22Rv1 (cell line): ENCODE measurements around the gene SLC22A14.
A peak's percentile ranks its signal among the peaks of the same experiment; 100 is the strongest.

Experiments
- H3K27ac ChIP-seq: fragments of 450-650 bp; 2 replicates; pipeline ENCODE4 v1.5.1; 2017
- ZFX ChIP-seq: fragments of 450-650 bp; IDR thresholded peaks from 2 replicates; pipeline ENCODE4 v1.6.1; 2017; ENCODE audit warnings: antibody characterized with exemption, borderline replicate concordance
- TF ChIP-seq, protein P1 (sequence below): fragments of 450-650 bp; IDR thresholded peaks from 2 replicates; pipeline ENCODE4 v1.5.1; 2017; ENCODE audit warnings: mild to moderate bottlenecking

Gene SLC22A14

GRCh38 chr3:38335263-38335662, 53.2 kb downstream of the SLC22A14 start:
- TF ChIP-seq, protein P1, sequence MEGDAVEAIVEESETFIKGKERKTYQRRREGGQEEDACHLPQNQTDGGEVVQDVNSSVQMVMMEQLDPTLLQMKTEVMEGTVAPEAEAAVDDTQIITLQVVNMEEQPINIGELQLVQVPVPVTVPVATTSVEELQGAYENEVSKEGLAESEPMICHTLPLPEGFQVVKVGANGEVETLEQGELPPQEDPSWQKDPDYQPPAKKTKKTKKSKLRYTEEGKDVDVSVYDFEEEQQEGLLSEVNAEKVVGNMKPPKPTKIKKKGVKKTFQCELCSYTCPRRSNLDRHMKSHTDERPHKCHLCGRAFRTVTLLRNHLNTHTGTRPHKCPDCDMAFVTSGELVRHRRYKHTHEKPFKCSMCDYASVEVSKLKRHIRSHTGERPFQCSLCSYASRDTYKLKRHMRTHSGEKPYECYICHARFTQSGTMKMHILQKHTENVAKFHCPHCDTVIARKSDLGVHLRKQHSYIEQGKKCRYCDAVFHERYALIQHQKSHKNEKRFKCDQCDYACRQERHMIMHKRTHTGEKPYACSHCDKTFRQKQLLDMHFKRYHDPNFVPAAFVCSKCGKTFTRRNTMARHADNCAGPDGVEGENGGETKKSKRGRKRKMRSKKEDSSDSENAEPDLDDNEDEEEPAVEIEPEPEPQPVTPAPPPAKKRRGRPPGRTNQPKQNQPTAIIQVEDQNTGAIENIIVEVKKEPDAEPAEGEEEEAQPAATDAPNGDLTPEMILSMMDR: no peak
- TF ChIP-seq ZFX: no peak
- no peak overlapping the region for H3K27ac ChIP-seq

DNA sequence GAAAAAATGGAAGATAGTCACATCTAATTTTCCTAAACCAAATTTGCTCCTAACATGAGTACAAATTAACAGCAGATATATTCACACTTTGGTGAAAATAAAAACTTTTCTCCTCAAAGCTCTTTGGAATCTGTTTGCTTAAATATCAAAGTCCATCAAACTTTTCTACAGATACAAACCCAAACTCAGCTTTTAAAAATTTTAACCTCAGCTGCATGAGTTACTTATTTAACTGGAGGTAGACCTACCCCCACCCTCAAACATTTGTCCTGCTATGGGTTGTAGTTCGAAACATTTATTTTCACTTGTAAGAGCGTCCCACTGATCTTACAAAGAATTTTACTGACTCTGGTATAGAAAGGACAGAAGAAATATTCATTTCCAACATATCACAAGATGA, 55.6 kb downstream of the SLC22A14 start:
- no peak overlapping the region for H3K27ac ChIP-seq
- TF ChIP-seq, protein P1: no peak
- TF ChIP-seq ZFX: no peak

DNA sequence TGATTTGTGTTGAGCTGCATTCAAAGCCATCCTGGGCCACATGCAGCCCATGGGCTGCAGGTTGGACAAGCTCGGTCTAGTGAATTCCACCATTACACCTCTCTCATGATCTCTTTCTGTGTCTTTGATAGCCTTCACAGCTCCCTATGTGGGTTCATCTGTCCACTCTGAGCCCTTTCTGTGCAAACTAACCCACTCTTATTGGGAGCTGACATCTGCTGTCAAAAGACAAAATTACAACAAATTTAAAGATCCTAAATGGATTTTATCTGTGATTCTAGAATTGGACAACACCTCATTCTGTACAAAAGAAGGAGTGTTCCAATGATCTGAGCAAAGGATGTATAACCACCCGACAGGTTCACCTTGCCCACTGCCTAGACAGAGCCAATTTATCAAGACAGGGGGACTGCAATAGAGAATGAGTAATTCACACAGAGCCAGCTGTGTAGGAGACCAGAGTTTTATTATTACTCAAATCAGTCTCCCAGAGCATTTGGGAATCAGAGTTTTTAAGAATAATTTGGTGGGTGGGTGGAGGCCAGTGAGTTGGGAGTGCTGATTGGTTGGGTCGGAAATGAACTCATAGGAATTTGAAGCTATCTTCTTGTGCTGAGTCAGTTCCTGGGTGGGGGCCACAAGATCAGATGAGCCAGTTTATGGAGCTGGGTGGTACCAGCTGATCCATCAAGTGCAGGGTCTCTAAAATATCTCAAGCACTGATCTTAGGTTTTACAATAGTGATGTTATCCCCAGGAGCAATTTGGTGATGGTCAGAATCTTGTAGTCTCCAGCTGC, 61.9 kb downstream of the SLC22A14 start:
- TF ChIP-seq ZFX: no peak
- TF ChIP-seq, protein P1: no peak
- H3K27ac ChIP-seq: no peak overlapping the region

DNA sequence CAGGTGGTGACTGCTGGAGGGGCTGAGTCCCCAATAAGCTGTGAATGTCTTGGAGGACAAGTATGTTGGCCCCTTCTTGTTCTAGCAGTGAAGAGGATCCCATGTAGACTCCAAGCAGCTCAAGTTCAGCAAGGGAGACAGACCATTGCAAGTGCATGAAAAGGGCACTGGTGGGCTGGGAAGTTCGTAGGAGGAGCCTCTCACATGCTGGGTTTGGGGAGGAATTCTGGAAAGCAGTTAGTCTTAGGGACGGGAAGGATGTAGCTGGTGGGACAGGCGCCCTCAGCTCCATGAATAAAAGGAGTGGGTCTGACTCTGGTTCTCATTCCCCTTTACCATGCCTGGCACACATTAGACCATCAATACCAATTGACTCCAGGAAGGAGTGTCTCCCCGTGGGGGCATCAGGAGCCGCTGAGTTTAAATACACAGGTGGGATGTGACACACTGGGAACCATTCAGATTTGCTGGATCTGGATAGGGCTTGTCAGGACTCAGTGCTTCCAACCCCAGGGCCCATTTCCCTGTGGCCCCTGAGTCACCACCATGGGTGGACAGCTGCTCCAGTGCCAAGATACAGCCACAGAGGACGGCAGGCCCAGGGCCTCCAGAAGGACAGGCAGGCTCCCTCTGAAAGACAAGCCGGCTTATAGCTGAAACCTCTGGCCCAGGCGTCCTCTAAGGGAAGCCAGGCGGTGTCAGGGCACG, 63.9 kb downstream of the SLC22A14 start:
- H3K27ac ChIP-seq: peak overlapping the region; percentile 77
- no peak for TF ChIP-seq ZFX
- TF ChIP-seq, protein P1: no peak

- no peak for TF ChIP-seq ZFX
- TF ChIP-seq, protein P1: peak; percentile 95
- H3K27ac ChIP-seq: peak within 1 kb of the TSS; percentile 77
Measured at GRCh38 chr3:38346587-38347410, 64.7 kb downstream of the SLC22A14 start, which contains the start of gene XYLB. XYLB (plus strand) TSS chr3:38346785; CDS start chr3:38346869, 84 bp downstream.

GRCh38 chr3:38347421-38348200, 65.5 kb downstream of the SLC22A14 start:
- TF ChIP-seq, protein P1: no peak
- TF ChIP-seq ZFX: no peak
- H3K27ac ChIP-seq: peak overlapping the region; percentile 77
